A549 (cell line): ENCODE data around the gene KIF1C. TPM values are rescaled to one million over a fixed set of nuclear protein-coding genes. Genes with fewer than 3 reads are reported as not detected.

Source experiments
- ATAC-seq, 2 experiments: fragments of 200-7000 bp in 1 of 2; fragments of >200 bp in 1 of 2; cut with Nextera tagmentation in 1 of 2; cut with Tn5 transposase in 1 of 2; 3 replicates each; pipeline versions ENCODE4 v1.8.0 to v1.9.1; 2018 to 2020; ENCODE audit warnings: mild to moderate bottlenecking in 1 of 2, moderate library complexity in 1 of 2
- CTCF ChIA-PET: fragments of 300-600 bp; sonication (Branson Sonifier 250); formaldehyde crosslinking; extraction: SDS; loops from one replicate; lab custom pipeline; 2021; ENCODE audit warnings: antibody characterized with exemption, inconsistent platforms; lab: Yijun Ruan, JAX
- POLR2A ChIA-PET: fragments of 350-600 bp; formaldehyde crosslinking; extraction: SDS; loops from one replicate; lab custom pipeline; 2021; ENCODE audit warnings: antibody characterized with exemption, inconsistent platforms; lab: Yijun Ruan, JAX
- DNase-seq, 2 experiments: peaks; one replicate each; pipeline versions ENCODE4 v3.0.0 to v3.0.0-alpha.2; 2011 to 2016; ENCODE audit warnings: low read depth in 1 of 2, low spot score in 1 of 2
- FAIRE-seq: peaks from 2 replicates; lab custom pipeline; 2011; peaks lifted over from hg19 to GRCh38; lab: Jason Lieb, UNC
- H3K27ac ChIP-seq, 2 experiments: fragments of >200 bp; sonication (Bioruptor Twin); formaldehyde crosslinking; 3 replicates each; pipeline ENCODE4 v1.5.1; 2016 to 2017
- H3K4me1 ChIP-seq: fragments of >200 bp; sonication (Bioruptor Twin); formaldehyde crosslinking; 3 replicates; pipeline ENCODE4 v1.6.1; 2016
- H3K4me2 ChIP-seq: fragments of >200 bp; sonication (Bioruptor Twin); formaldehyde crosslinking; 3 replicates; pipeline ENCODE4 v1.6.1; 2016
- H3K4me3 ChIP-seq: fragments of >200 bp; sonication (Bioruptor Twin); formaldehyde crosslinking; 3 replicates; pipeline ENCODE4 v1.5.1; 2016
- H3K9me3 ChIP-seq: fragments of >200 bp; sonication (Bioruptor Twin); formaldehyde crosslinking; 3 replicates; pipeline ENCODE4 v1.6.1; 2016
- ATOH8 ChIP-seq: fragments of 250-450 bp; sonication (Bioruptor Pico); IDR thresholded peaks from 2 replicates; pipeline ENCODE4 v1.5.0; 2020; ENCODE audit warnings: low read depth, mild to moderate bottlenecking, moderate library complexity
- BHLHE40 ChIP-seq: IDR thresholded peaks from 2 replicates; pipeline ENCODE4 v1.6.1; 2012; ENCODE audit warnings: low read depth, low read length, inconsistent platforms
- CBX2 ChIP-seq: fragments of 200-600 bp; sonication (generic); IDR thresholded peaks from 2 replicates; pipeline ENCODE4 v1.6.1; 2016; ENCODE audit warnings: low read depth, mild to moderate bottlenecking, borderline replicate concordance
- CHD4 ChIP-seq: fragments of 200-600 bp; sonication (generic); IDR thresholded peaks from 2 replicates; pipeline ENCODE4 v1.6.1; 2016; ENCODE audit warnings: antibody characterized with exemption, mild to moderate bottlenecking, borderline replicate concordance
- CTCF ChIP-seq: fragments of >200 bp; sonication (Bioruptor Twin); formaldehyde crosslinking; IDR thresholded peaks from 3 replicates; pipeline ENCODE4 v1.5.1; 2016
- E2F6 ChIP-seq: IDR thresholded peaks from 2 replicates; pipeline ENCODE4 v1.6.1; 2012; ENCODE audit warnings: low read depth, borderline replicate concordance
- EP300 ChIP-seq, 2 experiments: fragments of >200 bp; sonication (Bioruptor Twin); formaldehyde crosslinking; IDR thresholded peaks; 2 replicates in 1 of 2; 3 replicates in 1 of 2; pipeline ENCODE4 v1.6.1; 2016 to 2017
- FOSL2 ChIP-seq, 2 experiments: fragments of 450-650 bp in 1 of 2; fragments of >200 bp in 1 of 2; sonication (Bioruptor Twin) in 1 of 2; formaldehyde crosslinking; IDR thresholded peaks; 2 replicates each; pipeline versions ENCODE4 v1.5.0 to v1.6.1; 2016 to 2020; ENCODE audit warnings: mild to moderate bottlenecking in 1 of 2, moderate library complexity in 1 of 2
- FOXS1 ChIP-seq: fragments of 250-450 bp; sonication (Bioruptor Pico); IDR thresholded peaks from 2 replicates; pipeline ENCODE4 v1.5.0; 2020; ENCODE audit warnings: mild to moderate bottlenecking, moderate library complexity
- HEYL ChIP-seq: fragments of 250-450 bp; sonication (Bioruptor Pico); IDR thresholded peaks from 2 replicates; pipeline ENCODE4 v1.8.0; 2021; ENCODE audit warnings: mild to moderate bottlenecking, moderate library complexity
- JUN ChIP-seq, 2 experiments: fragments of >200 bp; sonication (Bioruptor Twin); formaldehyde crosslinking; IDR thresholded peaks; 2 replicates in 1 of 2; 3 replicates in 1 of 2; pipeline ENCODE4 v1.6.1; 2016 to 2017
- KDM1A ChIP-seq: fragments of 200-600 bp; sonication (generic); IDR thresholded peaks from 2 replicates; pipeline ENCODE4 v1.6.1; 2016; ENCODE audit warnings: low read depth, mild to moderate bottlenecking
- KDM5A ChIP-seq: fragments of 200-600 bp; sonication (generic); IDR thresholded peaks from 2 replicates; pipeline ENCODE4 v1.6.1; 2016; ENCODE audit warnings: antibody characterized with exemption, mild to moderate bottlenecking
- MAFK ChIP-seq: fragments of 450-650 bp; IDR thresholded peaks from 2 replicates; pipeline ENCODE4 v1.6.1; 2014; ENCODE audit not compliant: partially characterized antibody
- MAX ChIP-seq: IDR thresholded peaks from 2 replicates; pipeline ENCODE4 v1.6.1; 2012
- MAZ ChIP-seq: fragments of 150-350 bp; IDR thresholded peaks from 2 replicates; pipeline ENCODE4 v1.6.1; 2014; ENCODE audit warnings: antibody characterized with exemption, low read depth, low read length, borderline replicate concordance
- NFE2L2 ChIP-seq: fragments of 150-350 bp; conservative IDR thresholded peaks from 2 replicates; pipeline ENCODE4 v1.6.1; 2014; ENCODE audit warnings: low read length
- PBX3 ChIP-seq: IDR thresholded peaks from 2 replicates; pipeline ENCODE4 v1.6.1; 2012
- POLR2A ChIP-seq: IDR thresholded peaks from 2 replicates; pipeline ENCODE4 v1.6.1; 2012; ENCODE audit warnings: mild to moderate bottlenecking, low read length
- RAD21 ChIP-seq, 2 experiments: fragments of >200 bp in 1 of 2; sonication (Bioruptor Twin) in 1 of 2; formaldehyde crosslinking in 1 of 2; IDR thresholded peaks in 1 of 2; conservative IDR thresholded peaks in 1 of 2; 2 replicates in 1 of 2; 3 replicates in 1 of 2; pipeline ENCODE4 v1.6.1; 2012 to 2018; ENCODE audit warnings: inconsistent platforms in 1 of 2
- RARB ChIP-seq: fragments of 250-450 bp; sonication (Bioruptor Pico); IDR thresholded peaks from 2 replicates; pipeline ENCODE4 v1.8.0; 2021; ENCODE audit warnings: mild to moderate bottlenecking, moderate library complexity
- SMC3 ChIP-seq: fragments of >200 bp; sonication (Bioruptor Twin); formaldehyde crosslinking; IDR thresholded peaks from 3 replicates; pipeline ENCODE4 v1.6.1; 2018; ENCODE audit warnings: inconsistent platforms
- TFCP2L1 ChIP-seq: fragments of 250-450 bp; sonication (Bioruptor Pico); IDR thresholded peaks from 2 replicates; pipeline ENCODE4 v1.5.0; 2021; ENCODE audit warnings: mild to moderate bottlenecking
- WGBS: methylation state at CpG from one replicate; pipeline ENCODE4 v1.1.6; 2017; ENCODE audit errors: missing lambda C conversion rate; 5-methylcytosine and 5-hydroxymethylcytosine counted together
- polyA plus RNA-seq, 4 experiments: library from polyadenylated mRNA; depleted of rRNA in 3 of 4; stranded (reverse); fragments of >200 nt; fragmentation: RNase III in 1 of 4; extraction: RNeasy Plus Mini Kit Qiagen cat#74134 plus additional on column Dnase treatment in 1 of 4; gene quantifications; 2 replicates in 3 of 4; 3 replicates in 1 of 4; pipeline ENCODE4 v1.2.3, GENCODE V29; 2011 to 2017

The KIF1C gene
- polyA plus RNA-seq, 2 of the 4 experiments (the other 2 are of a cell fraction), result 48.4 to 77.4 TPM

- peaks cover 3% of the 10 kb centered on the region; the same call in 1 of the 3 replicates for H3K4me1 ChIP-seq
- peak; percentile 7 for FAIRE-seq
- ChIA-PET POLR2A (interaction anchor here (2.1 kb wide), 1 partner anchor 34 kb away, joined by 5 read pairs; the partner anchor contains the start of genes INCA1 and KIF1C), CTCF (interaction anchor here (0.7 to 5.7 kb wide), 25 partner anchors 8 to 254 kb away, joined by 3 to 58 read pairs (median 4); partner anchors contain the start of gene CAMTA2)
- peak overlapping the region; percentile 70 to 90 for H3K27ac ChIP-seq
- peak overlapping the region; percentile 84 for H3K4me2 ChIP-seq
- TF ChIP-seq HEYL (CRISPR knock-in tag), result no peak
- TF ChIP-seq CBX2, result no peak
- no peak for TF ChIP-seq FOSL2 (IDR thresholded peaks at IDR 0.05)
- TF ChIP-seq FOSL2 (CRISPR knock-in tag; IDR thresholded peaks at IDR 0.05), result no peak
- peak; percentile 83 for TF ChIP-seq SMC3
- peak; percentile 83 for TF ChIP-seq E2F6
- TF ChIP-seq MAFK, result no peak
- no peak for TF ChIP-seq NFE2L2
- TF ChIP-seq MAZ, result 0 out of 2 replicates have a peak, but pooled peaks have one; percentile 26
- TF ChIP-seq KDM1A, result no peak
- TF ChIP-seq ATOH8, result 0 out of 2 replicates have a peak, but pooled peaks have one; percentile 56
- TF ChIP-seq POLR2A, result 0 out of 2 replicates have a peak, but pooled peaks have one; percentile 10
- TF ChIP-seq MAX, result peak; percentile 91
- TF ChIP-seq PBX3, result no peak
- TF ChIP-seq CTCF, result peak; percentile 65
- TF ChIP-seq TFCP2L1 (CRISPR knock-in tag), result no peak
- TF ChIP-seq JUN (IDR thresholded peaks at IDR 0.05), result peak in 1 of 2 experiments; percentile 45; a peak in 1 of 5 replicates
- peak; percentile 47 to 55; a peak in 4 of 5 replicates for TF ChIP-seq RAD21 (conservative IDR thresholded peaks at IDR 0.05 in 1 of 2, IDR thresholded peaks at IDR 0.05 in 1 of 2)
- TF ChIP-seq, all 56 proteins: peak for 9
- 12% methylated on average over 29 of the region's 48 CpGs for WGBS
- ATAC-seq (peak; percentile 76 to 79), DNase-seq (peak; percentile 86)
- Histone ChIP-seq H3K9me3 (no peaks in the 10 kb centered on the region), H3K4me3 (peak overlapping the region; percentile 42)
These were observed 33.8 kb downstream of the KIF1C start for GRCh38 chr17:5031365-5032082.

GRCh38 chr17:5032865-5033264 lies 35.1 kb downstream of the KIF1C start:
- no peaks in the 10 kb centered on the region for H3K9me3 ChIP-seq
- WGBS, result 79% methylated on average over 6 of the region's 6 CpGs
- ChIA-PET CTCF (interaction anchor here (2.1 to 5.7 kb wide), 4 partner anchors 10 to 52 kb away, joined by 6 to 42 read pairs (median 20); no protein-coding TSS in a partner anchor), POLR2A (interaction anchor here (0.6 kb wide), 1 partner anchor 55 kb away, joined by 3 read pairs; no protein-coding TSS in a partner anchor)
- no peak for ATAC-seq
- FAIRE-seq, result no peak
- peaks cover 3% of the 10 kb centered on the region; the same call in 1 of the 3 replicates for H3K4me1 ChIP-seq
- H3K4me2 ChIP-seq, result no peak overlapping the region
- H3K4me3 ChIP-seq, result no peak overlapping the region
- no peak overlapping the region for H3K27ac ChIP-seq
- no peak for DNase-seq
- no peak for TF ChIP-seq EP300 (IDR thresholded peaks at IDR 0.05)
- TF ChIP-seq CHD4, result no peak
- TF ChIP-seq FOSL2 (IDR thresholded peaks at IDR 0.05), result no peak
- no peak for TF ChIP-seq FOSL2 (CRISPR knock-in tag; IDR thresholded peaks at IDR 0.05)
- TF ChIP-seq SMC3, result no peak
- no peak for TF ChIP-seq RARB (CRISPR knock-in tag)
- no peak for TF ChIP-seq FOXS1 (CRISPR knock-in tag)
- no peak for TF ChIP-seq PBX3
- TF ChIP-seq KDM5A, result no peak
- TF ChIP-seq BHLHE40, result no peak
